Esophagus muscularis mucosa (tissue), 4 donors: ENCODE results near the gene EMILIN3. TPM values are rescaled to one million over a fixed set of nuclear protein-coding genes. Genes with fewer than 3 reads are reported as not detected.

Experiments
- DNase-seq: peaks from one replicate; pipeline ENCODE4 v3.0.0-alpha.2; 2017; ENCODE audit errors: extremely low spot score
- H3K27ac ChIP-seq, 4 donors: fragments of 200-600 bp; sonication (generic); replicated peaks in 1 of 4; 1 replicate in 3 of 4; 2 replicates in 1 of 4; pipeline ENCODE4 v1.5.1; 2016 to 2019; ENCODE audit warnings: mild to moderate bottlenecking in 1 of 4
- H3K27me3 ChIP-seq, 4 donors: fragments of 200-600 bp; sonication (generic); one replicate each; pipeline versions ENCODE4 v1.5.1 to v1.6.0; 2016 to 2019
- H3K36me3 ChIP-seq, 4 donors: fragments of 200-600 bp; sonication (generic); one replicate each; pipeline ENCODE4 v1.5.1; 2016 to 2019
- H3K4me1 ChIP-seq, 4 donors: fragments of 200-600 bp; sonication (generic); one replicate each; pipeline ENCODE4 v1.5.1; 2016 to 2019
- H3K4me3 ChIP-seq, 4 donors: fragments of 200-600 bp; sonication (generic); 1 replicate in 2 of 4; 2 replicates in 2 of 4; pipeline ENCODE4 v1.5.1; 2016 to 2019; ENCODE audit warnings: mild to moderate bottlenecking in 4 of 4, moderate library complexity in 1 of 4
- H3K9me3 ChIP-seq, 4 donors: fragments of 200-600 bp; sonication (generic); 1 replicate in 3 of 4; 2 replicates in 1 of 4; pipeline ENCODE4 v1.5.1; 2016 to 2019
- CTCF ChIP-seq, 3 experiments: fragments of 200-600 bp in 2 of 3; fragments of 450-650 bp in 1 of 3; sonication (generic) in 2 of 3; IDR thresholded peaks; one replicate each; pipeline ENCODE4 v1.5.1; 2017 to 2019; ENCODE audit warnings: antibody characterized with exemption in 3 of 3, mild to moderate bottlenecking in 2 of 3, moderate library complexity in 1 of 3
- EP300 ChIP-seq: sonication (generic); formaldehyde crosslinking; IDR thresholded peaks from one replicate; pipeline ENCODE4 v1.6.1; 2017; ENCODE audit warnings: antibody characterized with exemption
- POLR2A ChIP-seq: fragments of 450-650 bp; IDR thresholded peaks from one replicate; pipeline ENCODE4 v1.6.1; 2017; ENCODE audit warnings: antibody characterized with exemption, moderate library complexity, mild to moderate bottlenecking, low read depth
- POLR2AphosphoS5 ChIP-seq, 2 donors: sonication (generic); formaldehyde crosslinking; IDR thresholded peaks; one replicate each; pipeline ENCODE4 v1.6.1; 2017; ENCODE audit warnings: antibody characterized with exemption in 2 of 2
- WGBS: methylation state at CpG from one replicate; pipeline ENCODE4 v1.1.5; 2018; 5-methylcytosine and 5-hydroxymethylcytosine counted together
- intact Hi-C: fragments of 100-400 bp; cut with DNase I; formaldehyde crosslinking; loops from one replicate; pipeline ENCODE4 v1.15.1; 2023
- total RNA-seq, 4 donors: library from RNA; depleted of rRNA; stranded (reverse); fragments of >200 nt; gene quantifications; one replicate each; pipeline versions ENCODE4 v1.1.0 to v1.2.1, GENCODE V29; 2016

EMILIN3 gene
- total RNA-seq, 4 donors from 2014 or later = 0.83 to 5.6 (median 4.5) TPM

- DNase-seq = no peak
- H3K36me3 ChIP-seq = peaks cover 3 to 73% (median 47%) of the 10 kb centered on the region in 4 donors
- intact Hi-C loops = loop anchor here (10.0 kb wide), 1 partner anchor 384 kb away; no protein-coding TSS in a partner anchor
- no peaks in the 10 kb centered on the region for H3K27me3 ChIP-seq
- H3K27ac ChIP-seq = no peak overlapping the region
- H3K4me3 ChIP-seq = no peak overlapping the region
- H3K9me3 ChIP-seq = no peaks in the 10 kb centered on the region
- TF ChIP-seq POLR2A = no peak
- no peak for TF ChIP-seq CTCF (IDR thresholded peaks at IDR 0.05)
- TF ChIP-seq POLR2AphosphoS5 (IDR thresholded peaks at IDR 0.05) = no peak
- no peak for TF ChIP-seq EP300
- peaks cover 0 to under 1% (median 0%) of the 10 kb centered on the region in 4 donors for H3K4me1 ChIP-seq
- WGBS = 89% methylated on average over 12 of the region's 13 CpGs
Measured at GRCh38 chr20:41348430-41349172, 18.0 kb downstream of the EMILIN3 start.

GRCh38 chr20:41347523-41348429 is 18.8 kb downstream of the EMILIN3 start:
- H3K9me3 ChIP-seq = no peaks in the 10 kb centered on the region
- intact Hi-C loops = loop anchor here (10.0 kb wide), 1 partner anchor 383 kb away; no protein-coding TSS in a partner anchor
- H3K4me3 ChIP-seq = no peak overlapping the region
- no peaks in the 10 kb centered on the region for H3K27me3 ChIP-seq
- 83% methylated on average over 13 of the region's 13 CpGs for WGBS
- no peak overlapping the region for H3K27ac ChIP-seq
- TF ChIP-seq POLR2A (no peak), EP300 (no peak), POLR2AphosphoS5 (IDR thresholded peaks at IDR 0.05) (no peak), CTCF (IDR thresholded peaks at IDR 0.05) (no peak)
- H3K4me1 ChIP-seq = peaks cover 0 to 8% (median under 1%) of the 10 kb centered on the region in 4 donors
- H3K36me3 ChIP-seq = peaks cover 3 to 70% (median 45%) of the 10 kb centered on the region in 4 donors
- no peak for DNase-seq

- intact Hi-C loops = loop anchor here (10.0 kb wide), 1 partner anchor 381 kb away; no protein-coding TSS in a partner anchor
- H3K27ac ChIP-seq = no peak overlapping the region
- H3K4me1 ChIP-seq = peaks cover 8 to 22% (median 13%) of the 10 kb centered on the region in 4 donors
- H3K9me3 ChIP-seq = no peaks in the 10 kb centered on the region
- no peak for DNase-seq
- 90% methylated on average over 17 of the region's 17 CpGs for WGBS
- H3K36me3 ChIP-seq = peaks cover 3 to 56% (median 32%) of the 10 kb centered on the region in 4 donors
- H3K4me3 ChIP-seq = no peak overlapping the region
- H3K27me3 ChIP-seq = no peaks in the 10 kb centered on the region
- no peak for TF ChIP-seq EP300
- no peak for TF ChIP-seq POLR2AphosphoS5 (IDR thresholded peaks at IDR 0.05)
- TF ChIP-seq POLR2A = no peak
- no peak for TF ChIP-seq CTCF (IDR thresholded peaks at IDR 0.05)
Measured at GRCh38 chr20:41345729-41346067, 20.9 kb downstream of the EMILIN3 start.

GRCh38 chr20:41344938-41345728 is 21.5 kb downstream of the EMILIN3 start:
- TF ChIP-seq EP300 = no peak
- TF ChIP-seq CTCF (IDR thresholded peaks at IDR 0.05) = no peak
- TF ChIP-seq POLR2A = no peak
- TF ChIP-seq POLR2AphosphoS5 (IDR thresholded peaks at IDR 0.05) = no peak
- 89% methylated on average over 10 of the region's 11 CpGs for WGBS
- intact Hi-C loops = loop anchor here (5.0 to 10.0 kb wide), 3 partner anchors 62 to 380 kb away; partner anchors contain the start of gene PLCG1
- DNase-seq = no peak
- H3K4me1 ChIP-seq = peaks cover 10 to 28% (median 18%) of the 10 kb centered on the region in 4 donors
- no peaks in the 10 kb centered on the region for H3K27me3 ChIP-seq
- no peak overlapping the region for H3K27ac ChIP-seq
- no peaks in the 10 kb centered on the region for H3K9me3 ChIP-seq
- H3K36me3 ChIP-seq = peaks cover 3 to 50% (median 28%) of the 10 kb centered on the region in 4 donors
- H3K4me3 ChIP-seq = no peak overlapping the region
